Measurements from ENCODE around the gene PRAC2.

DNA sequence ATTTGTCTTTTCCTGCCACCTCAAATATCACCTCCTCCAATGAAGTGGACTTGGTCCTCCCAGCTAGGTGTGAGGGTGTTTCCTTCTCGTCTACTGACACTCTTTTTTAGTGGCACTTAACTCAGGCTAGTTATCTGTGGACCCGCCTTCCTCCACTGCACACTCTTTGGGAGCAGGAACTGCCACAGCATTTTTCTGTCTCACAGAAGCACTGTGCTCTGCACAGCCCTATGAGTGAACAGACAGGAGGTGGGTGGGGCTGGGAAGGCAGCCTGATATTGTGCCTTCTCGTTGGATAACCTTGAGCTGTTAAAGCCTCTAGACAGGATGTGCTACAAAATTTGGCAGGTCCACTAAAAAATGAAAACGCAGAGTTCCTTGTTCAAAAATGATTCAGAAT is 37.4 kb downstream of the PRAC2 start:
- TF ChIP-seq EZH2phosphoT487 (IDR thresholded peaks at IDR 0.05; ENCODE audit: borderline replicate concordance) = no peak
- TF ChIP-seq CTCF (IDR thresholded peaks at IDR 0.05 in 2 of 3, conservative IDR thresholded peaks at IDR 0.05 in 1 of 3; ENCODE audit: borderline replicate concordance in 1 of 3, insufficient read depth in 1 of 3, low read depth in 2 of 3, low read length in 2 of 3) = no peak
- no peak for TF ChIP-seq SIN3A (IDR thresholded peaks at IDR 0.05; ENCODE audit: low read depth)
- no peak for TF ChIP-seq RAD21 (IDR thresholded peaks at IDR 0.05; ENCODE audit: low read depth)
- TF ChIP-seq JUND (IDR thresholded peaks at IDR 0.05) = no peak
- TF ChIP-seq POLR2AphosphoS5 (IDR thresholded peaks at IDR 0.05; ENCODE audit: low read depth, low read length) = no peak
